HL-60 (cell line): ENCODE measurements around the gene GCNA.

Source experiments
- CTCF ChIP-seq: IDR thresholded peaks from one replicate; pipeline ENCODE4 v1.5.1; 2011; ENCODE audit warnings: low read length, control low read depth, inconsistent platforms; ENCODE audit not compliant: insufficient read depth
- GABPA ChIP-seq: IDR thresholded peaks from 2 replicates; pipeline ENCODE4 v1.6.1; 2012; ENCODE audit warnings: low read depth
- POLR2AphosphoS5 ChIP-seq: IDR thresholded peaks from 2 replicates; pipeline ENCODE4 v1.6.1; 2012; ENCODE audit warnings: low read depth

DNA sequence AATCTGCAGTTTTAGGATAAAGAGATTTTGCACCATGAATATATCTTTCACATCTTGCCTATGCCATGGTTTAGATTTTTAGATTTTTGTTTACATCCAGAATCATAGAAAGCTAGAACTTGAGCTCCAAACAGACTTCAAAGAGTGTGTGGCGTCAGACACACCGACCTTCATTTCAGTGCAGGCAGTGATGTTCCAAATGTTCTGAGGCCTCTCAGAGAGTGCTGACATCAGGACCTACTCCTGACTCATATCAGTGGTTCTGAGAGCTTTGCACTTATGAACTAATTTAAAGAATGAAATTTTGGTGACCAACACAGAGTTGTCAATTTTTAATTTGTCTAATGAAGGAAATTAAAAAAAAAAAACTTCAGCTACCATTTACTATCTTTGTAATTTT lies 21.7 kb downstream of the GCNA start:
- TF ChIP-seq CTCF (no peak), GABPA (no peak), POLR2AphosphoS5 (no peak)
